HG03025 (cell line): ENCODE results near the gene TUBA1A.
"Not testable (repeated sequence)": the region's sequence is repeated elsewhere in the genome, so short reads cannot be mapped to it uniquely, and the experiment has no call there.

ENCODE experiments used
- ATAC-seq: cut with Tn5 transposase; IDR thresholded peaks from one replicate; pipeline ENCODE4 v1.9.1; 2021; ENCODE audit warnings: mild to moderate bottlenecking, moderate library complexity; ENCODE audit not compliant: unreplicated experiment, low FRiP score

The TUBA1A gene

DNA sequence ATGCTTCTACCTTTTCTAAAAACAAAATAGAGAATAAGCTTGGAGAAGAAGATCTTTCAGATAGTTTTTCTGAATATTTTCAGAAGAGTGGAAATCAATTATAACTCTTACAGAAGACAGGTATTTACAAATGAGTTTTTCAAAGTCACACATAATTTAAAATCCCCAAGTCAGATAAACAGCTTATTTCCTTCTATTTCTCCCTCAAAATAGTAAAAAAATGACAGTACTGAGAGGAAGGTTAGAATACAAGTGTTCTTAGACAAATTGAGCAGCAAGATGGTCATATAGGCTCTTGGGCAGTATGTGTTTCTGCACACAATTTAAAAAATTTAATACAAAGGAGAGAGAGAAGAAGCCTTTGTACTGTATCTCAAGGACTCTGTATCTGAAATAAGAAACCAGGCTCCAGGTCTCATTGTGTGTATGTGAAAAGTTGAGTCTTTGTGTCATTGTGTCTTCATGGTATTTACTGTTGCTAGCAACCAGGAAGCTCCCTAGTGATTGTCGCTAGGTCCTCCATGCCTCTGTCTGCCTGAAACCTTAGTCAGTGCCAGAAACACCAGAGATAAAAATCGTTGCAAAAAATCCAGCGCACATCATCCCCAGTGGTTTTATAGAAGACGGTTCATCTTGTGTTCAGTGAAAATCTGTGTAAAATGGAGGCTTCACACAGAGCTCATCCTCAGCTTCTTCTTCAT is 12.9 kb upstream of the TUBA1A start:
- ATAC-seq, result no peak

- no peak for ATAC-seq
These were observed 12.2 kb upstream of the TUBA1A start for GRCh38 chr12:49200919-49201594.

GRCh38 chr12:49198431-49199155 is 9.7 kb upstream of the TUBA1A start:
- ATAC-seq, result no peak

GRCh38 chr12:49197256-49197655 is 8.4 kb upstream of the TUBA1A start:
- ATAC-seq, result no peak

- no peak for ATAC-seq
These were observed 6.9 kb upstream of the TUBA1A start for GRCh38 chr12:49195736-49196135.

DNA sequence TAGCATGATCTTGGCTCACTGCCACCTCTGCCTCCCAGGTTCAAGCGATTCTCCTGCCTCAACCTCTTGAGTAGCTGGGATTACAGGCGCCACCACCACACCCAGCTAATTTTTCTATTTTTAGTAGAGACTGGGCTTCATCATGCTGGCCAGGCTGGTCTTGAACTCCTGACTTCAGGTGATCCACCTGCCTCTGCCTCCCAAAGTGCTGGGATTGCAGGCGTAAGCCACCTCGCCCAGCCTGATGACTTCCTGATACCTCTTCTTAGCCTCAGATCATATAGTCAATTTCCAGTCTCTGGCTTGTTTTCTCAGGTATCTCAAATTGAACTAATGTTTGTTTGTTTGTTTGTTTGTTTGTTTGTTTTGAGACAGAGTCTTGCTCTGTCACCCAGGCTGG is 4.9 kb upstream of the TUBA1A start:
- not testable (repeated sequence) for ATAC-seq

- ATAC-seq, result not testable (repeated sequence)
These were observed 2.6 kb upstream of the TUBA1A start for GRCh38 chr12:49191498-49191897.

GRCh38 chr12:49190974-49191373 is 2.1 kb upstream of the TUBA1A start:
- no peak for ATAC-seq

- ATAC-seq, result no peak
These were observed 1.1 kb upstream of the TUBA1A start for GRCh38 chr12:49189731-49190716.

DNA sequence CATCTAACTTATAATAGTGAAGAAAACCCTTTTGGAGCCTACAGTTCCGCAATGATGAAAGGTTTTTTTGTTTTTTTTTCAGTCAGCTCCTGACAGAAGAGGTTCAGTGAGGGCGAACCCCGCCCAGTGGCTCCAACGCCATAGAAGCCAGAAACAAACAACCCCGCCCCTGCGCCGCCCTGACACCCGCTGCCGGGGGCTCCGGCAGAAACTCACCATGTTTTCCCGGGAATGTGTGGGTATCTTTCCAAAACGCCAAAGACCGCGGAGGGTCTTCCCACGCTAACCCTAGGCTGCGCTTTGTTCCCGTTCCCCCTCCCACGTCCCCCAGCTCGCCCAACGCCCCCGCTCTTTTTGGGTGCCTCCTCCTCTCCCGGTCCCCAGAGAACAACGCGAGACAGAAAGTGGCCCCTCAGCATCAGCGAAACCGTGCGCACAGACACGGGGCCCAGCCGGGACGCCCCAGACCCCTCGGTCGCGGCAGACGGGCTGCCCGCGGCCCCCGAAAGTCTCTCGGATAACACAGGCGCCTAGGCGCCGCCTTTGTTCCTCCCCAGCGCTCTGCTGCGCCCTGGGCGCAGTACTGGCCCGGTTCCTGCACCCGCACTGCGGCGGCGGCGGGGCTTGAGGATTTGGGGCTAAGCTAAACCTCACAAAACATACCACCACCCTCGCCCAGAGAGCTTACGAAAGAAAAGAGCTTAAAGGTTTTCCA is 522 bp downstream of the TUBA1A start:
- ATAC-seq, result peak; percentile 46

GRCh38 chr12:49187184-49187583 is 1.7 kb downstream of the TUBA1A start:
- ATAC-seq, result no peak

DNA sequence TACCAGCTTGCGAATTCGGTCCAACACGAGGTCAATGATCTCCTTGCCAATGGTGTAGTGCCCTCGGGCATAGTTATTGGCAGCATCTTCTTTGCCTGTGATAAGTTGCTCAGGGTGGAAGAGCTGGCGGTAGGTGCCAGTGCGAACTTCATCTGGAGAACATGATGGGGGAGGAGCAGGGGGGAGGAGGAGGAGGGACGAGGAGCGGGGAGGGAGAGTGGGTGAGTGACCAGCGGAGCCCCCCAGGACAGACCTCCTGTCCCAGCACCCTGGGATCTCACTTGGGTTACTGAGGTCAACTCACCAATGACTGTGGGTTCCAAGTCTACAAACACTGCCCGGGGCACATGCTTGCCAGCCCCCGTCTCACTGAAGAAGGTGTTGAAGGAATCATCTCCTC is 2.6 kb downstream of the TUBA1A start:
- ATAC-seq, result not testable (repeated sequence)

DNA sequence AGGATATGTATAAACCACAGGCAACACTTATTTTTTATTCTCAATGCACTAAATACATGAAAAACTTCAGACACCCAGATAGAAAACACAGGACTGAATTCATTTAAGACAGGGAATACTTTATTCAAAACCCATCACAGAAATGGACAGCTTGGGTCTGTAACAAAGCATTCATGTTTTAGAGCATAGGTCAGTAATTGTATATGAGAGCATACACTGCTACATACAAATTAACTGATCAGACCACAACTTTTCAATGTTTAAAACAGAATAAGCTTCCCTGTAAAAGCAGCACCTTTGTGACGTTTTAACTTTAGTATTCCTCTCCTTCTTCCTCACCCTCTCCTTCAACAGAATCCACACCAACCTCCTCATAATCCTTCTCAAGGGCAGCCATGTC is 4.2 kb downstream of the TUBA1A start:
- ATAC-seq, result not testable (repeated sequence)

GRCh38 chr12:49183214-49183950 is 5.5 kb downstream of the TUBA1A start:
- not testable (repeated sequence) for ATAC-seq

GRCh38 chr12:49174218-49174617 is 14.7 kb downstream of the TUBA1A start:
- no peak for ATAC-seq

- ATAC-seq, result no peak
These were observed 18.0 kb downstream of the TUBA1A start for GRCh38 chr12:49170924-49171323.

DNA sequence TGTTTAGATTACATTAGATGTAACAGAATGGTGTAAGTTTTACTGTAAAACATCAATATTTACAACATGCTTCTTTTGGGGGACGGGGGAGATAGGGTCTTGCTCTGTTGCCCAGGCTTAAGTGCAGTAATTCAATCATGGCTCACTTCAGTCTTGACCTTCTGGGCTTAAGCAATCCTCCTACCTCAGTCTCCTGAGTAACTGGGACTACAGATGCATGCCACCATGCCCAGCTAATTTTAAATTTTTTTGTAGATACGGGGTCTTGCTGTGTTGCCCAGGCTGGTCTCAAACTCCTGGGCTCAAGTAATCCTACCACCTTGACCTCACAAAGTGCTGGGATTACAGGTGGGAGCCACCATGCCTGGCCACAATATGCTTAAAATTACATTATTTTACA is 23.8 kb downstream of the TUBA1A start:
- no peak for ATAC-seq

- ATAC-seq, result not testable (repeated sequence)
These were observed 27.0 kb downstream of the TUBA1A start for GRCh38 chr12:49161901-49162300.
